GM19193 (cell line): ENCODE data around the gene SMLR1.

ENCODE experiments used
- POLR2A ChIP-seq: IDR thresholded peaks from 4 replicates; pipeline ENCODE4 v1.6.1; 2011; ENCODE audit not compliant: insufficient read depth, insufficient read length; ENCODE audit errors: extremely low read depth

The SMLR1 gene

DNA sequence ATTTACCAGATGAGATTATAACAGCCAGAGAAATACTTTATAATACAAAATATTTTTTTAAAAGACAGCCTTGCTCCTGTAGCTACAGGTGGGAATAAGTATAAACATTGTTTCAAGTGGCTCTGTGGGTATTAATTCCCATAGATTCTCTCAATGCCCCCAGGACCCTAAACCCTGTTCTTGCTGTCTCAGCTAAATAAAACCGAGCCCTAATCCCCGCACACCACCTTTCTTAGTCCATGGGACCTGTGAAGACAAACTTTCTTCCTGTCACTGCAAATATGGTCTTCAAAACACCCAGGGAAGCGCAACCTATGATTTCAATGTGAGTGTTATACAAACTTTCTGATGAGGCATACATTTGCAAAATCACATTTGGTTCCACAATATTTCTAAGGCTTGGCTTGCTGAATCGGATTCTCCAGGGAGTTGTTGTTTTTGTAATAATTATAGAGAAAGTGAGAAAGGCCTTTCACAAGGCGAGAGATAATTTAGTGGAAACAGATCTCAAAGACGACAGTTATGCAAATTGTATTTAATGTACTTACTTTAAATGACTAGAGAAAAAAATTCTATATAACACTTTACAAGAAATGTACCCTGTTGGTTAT is 11.1 kb downstream of the SMLR1 start:
- TF ChIP-seq POLR2A = no peak

DNA sequence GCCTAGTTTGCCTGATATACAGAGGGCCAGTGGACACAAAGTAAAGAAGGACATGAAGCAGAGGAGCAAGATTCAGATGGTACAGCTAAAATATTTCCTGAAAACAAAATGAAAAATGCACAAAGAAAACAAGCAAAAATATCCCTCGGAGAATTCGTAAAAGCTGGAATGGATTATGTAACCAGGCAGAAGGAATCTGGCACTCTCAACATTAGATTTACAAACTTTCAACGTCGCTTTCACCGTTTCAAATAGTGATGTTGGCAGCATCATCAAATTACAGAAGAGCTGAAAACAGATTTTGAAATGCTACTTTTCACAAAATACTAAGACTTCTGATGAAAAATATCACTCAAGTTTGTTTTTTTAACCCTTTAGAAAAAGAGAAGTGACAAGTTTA is 11.7 kb downstream of the SMLR1 start:
- no peak for TF ChIP-seq POLR2A

DNA sequence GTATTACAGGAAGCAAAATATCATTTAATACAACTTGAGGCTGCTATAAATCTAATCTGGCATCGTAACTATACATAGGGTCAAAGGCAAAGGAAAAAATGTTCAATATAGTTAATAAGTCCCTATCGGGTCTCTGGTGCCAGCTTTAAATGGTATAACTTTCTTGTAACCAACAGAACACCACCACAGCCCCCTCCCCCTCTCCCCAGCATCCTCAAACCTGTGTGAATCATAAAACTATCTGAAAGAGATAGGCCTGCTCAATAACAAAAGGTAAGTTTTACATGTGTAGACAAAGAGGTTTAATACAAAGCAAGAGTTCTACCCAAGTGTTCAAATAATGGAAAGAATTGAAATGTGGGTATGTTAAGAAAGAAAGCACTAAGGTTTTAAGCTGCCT is 12.2 kb downstream of the SMLR1 start:
- TF ChIP-seq POLR2A = no peak

DNA sequence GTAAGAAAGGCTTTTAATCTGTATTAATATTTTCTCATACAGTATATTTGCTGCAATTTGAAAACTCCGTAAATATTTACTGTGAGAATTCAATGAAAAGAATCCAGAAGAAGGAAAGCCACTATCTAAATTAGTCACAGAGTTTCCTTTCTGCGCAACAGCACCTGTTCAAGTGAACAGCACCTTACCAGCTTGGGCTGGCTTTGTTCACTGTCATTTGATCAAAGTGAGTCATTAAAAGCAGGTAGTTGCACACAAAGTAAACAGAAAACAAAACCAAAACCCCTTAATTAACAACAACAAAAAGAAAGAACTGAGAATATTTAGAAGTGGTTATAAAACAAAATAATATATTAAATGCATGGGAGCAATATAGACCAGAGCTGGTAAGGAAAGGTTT is 12.8 kb downstream of the SMLR1 start:
- no peak for TF ChIP-seq POLR2A

DNA sequence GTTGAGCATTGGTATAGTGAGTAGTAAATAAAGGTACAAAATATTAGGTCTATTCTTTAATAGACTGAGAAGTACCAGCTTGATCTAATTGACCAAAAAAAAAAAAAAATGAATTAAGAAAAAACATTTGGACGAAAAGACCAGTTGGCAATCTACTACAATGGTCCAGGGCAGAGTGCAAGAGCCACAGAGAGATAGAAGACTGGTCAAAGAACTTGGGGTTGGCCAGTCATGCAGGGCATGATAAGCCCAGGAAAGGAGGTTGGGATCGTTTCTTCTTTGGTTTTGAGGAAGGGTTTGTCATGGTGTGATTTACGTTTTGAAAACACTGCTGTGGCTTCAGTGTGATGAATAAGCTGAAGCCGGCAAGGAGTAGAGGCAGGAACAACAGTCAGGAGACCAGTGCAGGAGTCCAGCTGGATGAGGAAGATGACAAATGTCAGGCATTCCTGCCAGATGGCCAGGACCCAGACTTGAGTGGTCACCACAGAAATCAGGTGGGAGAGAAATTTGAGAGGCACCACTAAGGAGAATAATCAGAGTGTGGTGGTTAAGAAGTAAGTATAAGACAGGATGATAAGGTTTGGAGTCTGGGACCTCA is 14.0 kb downstream of the SMLR1 start:
- TF ChIP-seq POLR2A = no peak

DNA sequence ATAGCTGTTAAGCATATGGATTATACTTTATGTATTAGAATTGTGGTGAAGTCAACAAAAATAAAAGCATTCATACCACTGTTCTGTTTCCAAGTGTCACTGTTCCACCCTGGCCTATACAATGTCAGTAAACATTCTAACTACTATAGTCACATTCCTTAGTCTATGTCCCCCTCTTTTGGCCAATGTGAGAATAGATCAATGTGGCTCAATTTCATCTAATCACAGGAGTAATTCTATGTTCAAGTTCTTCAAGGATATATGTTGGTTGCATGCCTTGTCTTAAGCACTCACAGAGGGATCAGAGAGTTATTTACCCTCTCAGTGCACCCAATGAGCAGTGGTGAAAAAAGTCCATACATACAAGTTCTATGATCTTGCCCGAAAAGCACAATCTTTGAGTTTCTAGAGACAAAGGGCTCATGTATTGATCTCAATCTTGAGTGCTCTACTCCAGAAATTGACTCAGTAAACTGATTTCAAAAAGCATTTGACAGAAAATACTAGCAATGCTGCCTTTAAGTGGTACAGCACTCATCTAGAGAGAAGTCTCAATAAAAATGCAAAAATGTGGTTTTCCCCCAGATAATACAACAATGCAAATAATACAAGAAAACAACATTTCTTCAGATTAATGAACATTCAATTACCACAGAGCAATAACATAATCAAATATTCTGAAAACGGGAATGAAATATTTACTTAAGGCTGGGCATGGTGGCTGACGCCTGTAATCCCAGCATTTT is 16.5 kb downstream of the SMLR1 start:
- no peak for TF ChIP-seq POLR2A

DNA sequence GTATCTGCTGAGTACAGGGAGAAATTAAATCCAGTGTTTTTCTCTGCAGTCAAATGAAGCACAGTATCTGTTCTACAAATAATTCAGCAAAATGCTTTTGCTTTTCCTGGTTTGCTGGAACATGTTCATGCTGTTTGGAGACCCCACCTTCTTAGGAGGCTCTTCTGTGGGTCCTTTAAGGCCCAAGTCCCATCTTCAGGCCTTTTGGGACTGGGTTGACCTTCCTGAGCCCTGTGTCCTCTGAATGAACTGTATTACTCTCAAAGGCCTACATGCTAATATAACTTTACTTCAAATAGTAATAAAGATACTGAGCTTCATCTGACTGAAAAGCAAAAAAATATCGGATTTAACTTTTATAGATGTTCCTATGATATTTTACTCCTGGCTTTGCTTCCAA is 19.3 kb downstream of the SMLR1 start:
- TF ChIP-seq POLR2A = no peak

DNA sequence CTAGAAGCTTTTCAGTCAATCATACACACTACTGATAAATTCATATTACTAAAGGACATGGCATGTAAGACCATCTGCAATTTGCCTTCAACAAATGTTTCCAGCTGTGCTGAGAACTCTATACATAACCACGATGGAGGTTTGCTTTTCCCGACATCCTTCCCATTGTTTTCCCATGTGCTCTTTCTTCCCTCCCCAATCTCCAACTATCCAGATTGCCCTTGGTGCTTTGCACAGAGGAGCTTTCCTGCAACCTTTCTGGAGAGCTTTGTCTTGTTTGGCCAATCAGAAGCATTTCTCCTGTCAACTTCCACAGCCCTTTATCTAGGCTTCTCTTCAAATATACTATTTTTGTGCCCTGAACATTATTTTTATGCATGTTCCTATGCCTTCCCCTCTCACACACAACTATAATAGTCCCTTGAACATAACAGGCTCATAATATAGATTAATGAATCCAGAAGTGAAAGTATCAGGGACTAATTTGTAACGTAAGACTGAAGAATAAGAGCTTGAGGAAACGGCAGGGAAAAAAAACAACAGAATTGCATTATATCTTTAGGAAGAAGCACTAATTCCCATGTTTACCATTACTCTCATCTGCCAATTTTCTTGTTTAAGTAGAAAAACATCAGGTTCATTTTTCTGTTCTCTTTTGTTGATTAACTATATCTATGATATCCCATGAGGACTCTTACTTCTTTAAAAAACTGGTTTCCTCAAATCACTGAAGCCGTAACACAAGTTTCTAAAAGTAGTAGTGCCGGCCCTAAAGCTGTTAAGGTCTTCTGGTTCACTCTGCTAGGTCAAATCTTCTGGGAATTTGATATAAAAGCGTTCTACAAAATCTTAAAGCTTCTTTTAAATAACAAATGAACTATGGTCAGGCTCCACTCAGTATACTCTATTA is 20.1 kb downstream of the SMLR1 start:
- no peak for TF ChIP-seq POLR2A

DNA sequence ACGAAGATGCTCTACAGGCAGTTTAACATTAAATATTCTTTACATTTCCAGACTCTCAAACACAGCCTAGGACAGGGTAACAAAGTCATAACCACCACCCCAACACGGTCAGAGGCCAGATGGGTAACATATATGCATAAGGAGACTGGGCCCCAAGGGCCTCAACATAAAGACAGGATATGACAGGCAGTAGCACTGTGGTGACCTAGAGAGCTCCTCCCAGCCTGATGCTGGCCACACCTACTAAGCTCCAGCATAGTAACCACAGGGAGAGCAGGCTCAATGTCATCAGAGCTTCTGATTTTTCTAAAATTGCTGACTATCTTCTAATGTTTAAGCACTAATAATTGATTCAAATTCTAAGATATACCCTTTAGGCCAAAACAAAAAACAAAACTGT is 21.7 kb downstream of the SMLR1 start:
- TF ChIP-seq POLR2A = no peak

DNA sequence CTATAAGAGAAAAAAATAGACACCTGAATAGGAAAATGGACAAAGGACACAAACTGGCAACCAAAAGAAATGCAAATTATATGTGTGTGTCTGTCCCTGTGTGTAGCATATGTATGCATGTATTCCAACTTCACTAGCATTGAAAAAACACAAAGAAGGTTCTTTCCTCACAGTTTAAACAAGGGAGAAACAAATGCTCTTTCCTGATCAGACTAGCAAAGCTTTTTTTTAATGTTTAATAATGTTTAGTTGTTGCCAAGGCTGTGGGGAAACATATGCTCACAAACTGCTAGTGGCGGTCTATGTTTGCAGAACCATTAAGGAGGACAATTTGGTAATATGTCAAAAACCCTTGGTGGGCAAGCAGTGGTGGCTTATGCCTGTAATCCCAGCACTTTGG is 22.4 kb downstream of the SMLR1 start:
- TF ChIP-seq POLR2A = no peak

DNA sequence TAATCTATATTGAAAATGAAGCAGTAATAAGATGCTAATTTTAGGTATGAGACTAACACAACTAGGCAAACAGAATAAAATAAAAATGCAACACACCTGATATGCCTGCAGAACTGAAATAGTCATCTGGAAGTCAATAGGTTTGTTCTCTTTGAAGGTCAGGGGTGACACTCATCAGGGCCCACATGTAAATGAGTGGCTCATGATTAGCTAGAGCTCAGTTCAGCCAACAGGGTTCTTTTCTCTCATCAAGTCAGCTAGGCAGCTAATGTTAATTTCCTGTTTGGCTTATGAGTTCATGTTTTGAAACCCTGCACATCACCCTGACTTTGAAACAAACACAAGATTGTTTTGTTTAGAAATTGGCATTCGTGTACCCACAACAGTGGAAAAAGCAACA is 23.8 kb downstream of the SMLR1 start:
- TF ChIP-seq POLR2A = no peak

DNA sequence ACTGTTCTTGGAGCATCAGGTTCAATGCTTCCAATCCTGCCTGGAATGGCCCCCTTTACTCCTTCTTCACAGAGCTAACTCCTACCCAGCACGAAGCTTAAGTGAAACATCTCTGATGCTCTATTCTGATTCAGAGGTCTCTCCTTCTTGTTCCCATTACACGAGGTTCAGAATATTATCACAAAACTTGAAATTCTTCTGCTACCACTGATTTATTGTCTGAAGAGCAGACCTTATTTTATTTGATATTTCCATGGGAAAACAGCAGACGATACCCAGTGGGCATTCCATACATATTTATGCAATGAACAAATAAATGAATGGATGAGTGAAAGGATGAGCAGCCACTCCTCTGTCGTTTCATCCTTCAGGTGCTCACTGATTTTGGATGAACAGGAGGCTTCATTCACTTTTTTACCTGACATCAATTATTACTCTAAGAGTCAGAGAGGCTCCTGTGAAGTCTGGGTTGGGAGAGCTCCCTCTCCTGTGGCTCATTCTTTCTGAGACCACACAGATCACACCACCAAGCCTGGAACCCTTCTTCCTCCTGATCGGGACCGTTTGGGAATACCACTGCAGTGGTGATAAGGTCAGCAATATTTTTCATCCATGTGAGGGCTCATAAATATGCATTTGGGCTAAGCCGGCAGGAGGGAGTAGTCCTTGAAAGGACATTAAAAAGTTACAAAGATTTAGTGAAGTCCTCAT is 25.8 kb downstream of the SMLR1 start:
- TF ChIP-seq POLR2A = no peak

DNA sequence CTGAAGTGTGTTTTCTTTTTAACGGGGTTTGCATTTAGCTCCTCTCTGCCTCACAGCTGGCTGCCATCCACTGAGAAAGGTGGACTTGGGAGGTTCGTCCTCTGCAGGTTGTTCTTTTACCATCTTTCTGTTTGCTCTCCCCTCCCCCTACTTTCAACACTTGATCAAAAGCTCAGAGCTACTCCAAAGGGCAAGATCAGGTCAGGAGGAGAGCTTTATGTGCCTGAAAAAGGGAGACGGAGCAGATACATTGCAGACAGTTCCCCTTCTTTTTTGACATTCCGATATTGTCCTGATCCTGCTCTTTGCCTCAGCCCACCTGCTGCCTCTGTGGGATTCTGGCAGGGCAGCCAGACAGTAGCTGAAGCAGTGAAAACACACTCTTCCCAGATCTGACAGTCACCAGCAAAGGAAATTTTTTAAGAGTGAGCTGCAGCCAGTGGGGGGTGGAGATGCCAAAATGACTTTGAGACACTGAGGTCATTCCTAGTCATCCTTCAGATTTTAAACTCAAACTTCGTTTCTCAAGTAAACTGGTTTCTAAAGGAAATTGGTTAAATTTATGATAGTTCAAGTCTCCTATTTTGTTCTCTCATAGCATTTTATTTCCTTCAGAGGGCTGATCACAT is 26.5 kb downstream of the SMLR1 start:
- no peak for TF ChIP-seq POLR2A

DNA sequence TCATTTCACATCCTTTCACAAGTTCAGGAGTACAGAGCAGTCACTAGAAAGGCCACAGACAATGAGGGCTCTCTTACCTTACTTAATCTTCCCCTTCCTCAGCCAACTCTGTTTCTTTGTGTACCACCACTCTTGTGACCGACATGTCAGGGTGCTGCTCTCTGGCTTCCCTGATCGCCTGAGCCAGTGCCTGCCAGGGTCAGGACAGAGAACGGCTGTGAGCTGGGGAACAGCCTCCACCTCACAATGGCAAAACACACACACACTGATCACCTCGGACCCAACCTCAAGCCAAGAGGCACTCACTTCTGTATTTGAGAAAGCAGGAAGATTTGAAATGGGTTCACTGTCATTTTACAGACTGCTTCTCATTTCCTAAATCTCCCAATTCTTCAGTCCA is 30.8 kb downstream of the SMLR1 start:
- TF ChIP-seq POLR2A = no peak
